SK-N-SH (cell line): ENCODE measurements around the gene DDX25.

ENCODE experiments used
- CHD2 ChIP-seq: fragments of 150-350 bp; IDR thresholded peaks from 2 replicates; pipeline ENCODE4 v1.6.1; 2018; ENCODE audit warnings: low read length; ENCODE audit not compliant: partially characterized antibody
- GABPA ChIP-seq: IDR thresholded peaks from 2 replicates; pipeline ENCODE4 v1.4.0; 2012; ENCODE audit warnings: low read depth, mild to moderate bottlenecking
- JUND ChIP-seq: IDR thresholded peaks from 2 replicates; pipeline ENCODE4 v1.4.0; 2012
- POLR2AphosphoS5 ChIP-seq: IDR thresholded peaks from 2 replicates; pipeline ENCODE4 v1.6.1; 2012; ENCODE audit warnings: low read depth, low read length
- TEAD4 ChIP-seq: IDR thresholded peaks from 2 replicates; pipeline ENCODE4 v1.4.0; 2012; ENCODE audit warnings: mild to moderate bottlenecking, borderline replicate concordance; ENCODE audit not compliant: insufficient read depth
- TF ChIP-seq, protein P1 (sequence below): fragments of 200-600 bp; sonication (generic); IDR thresholded peaks from 2 replicates; pipeline ENCODE4 v1.6.1; 2017; ENCODE audit warnings: antibody characterized with exemption, mild to moderate bottlenecking, moderate library complexity
- TF ChIP-seq, protein P2 (sequence below): IDR thresholded peaks from 2 replicates; pipeline ENCODE4 v1.6.1; 2012; ENCODE audit warnings: mild to moderate bottlenecking, low read depth, low read length, moderate library complexity

DNA sequence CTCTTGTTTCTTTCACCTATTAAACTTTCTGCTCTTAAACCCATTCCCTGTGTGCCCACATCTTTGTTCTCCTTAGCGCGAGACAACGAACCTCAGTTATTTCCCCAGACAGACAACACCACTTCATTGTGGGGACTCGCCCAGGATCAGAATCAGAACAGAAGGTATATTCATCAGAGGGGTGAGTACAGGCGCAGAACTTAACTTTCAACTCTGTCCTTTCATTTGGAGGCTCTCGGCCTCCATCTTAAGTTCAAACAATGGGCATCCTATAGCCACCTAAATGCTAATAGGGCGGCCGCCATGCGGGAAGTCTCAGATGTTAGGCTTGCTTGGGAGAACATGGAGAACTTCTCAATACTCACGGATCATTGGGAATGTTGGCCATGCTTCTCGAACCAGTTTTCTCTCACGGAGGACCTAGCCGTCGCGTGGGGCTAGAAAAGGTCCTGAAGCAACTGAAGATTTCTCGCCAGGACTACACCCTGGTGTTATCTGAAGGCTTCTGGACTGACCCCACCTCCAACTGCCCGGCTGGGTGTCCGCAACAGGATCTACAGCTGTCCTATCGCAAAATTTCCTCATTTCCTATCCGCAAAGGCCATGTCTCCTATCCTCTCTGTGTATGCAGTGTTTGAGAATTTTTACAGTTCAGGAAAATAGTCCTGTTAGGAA lies 30.3 kb upstream of the DDX25 start:
- TF ChIP-seq, protein P1, sequence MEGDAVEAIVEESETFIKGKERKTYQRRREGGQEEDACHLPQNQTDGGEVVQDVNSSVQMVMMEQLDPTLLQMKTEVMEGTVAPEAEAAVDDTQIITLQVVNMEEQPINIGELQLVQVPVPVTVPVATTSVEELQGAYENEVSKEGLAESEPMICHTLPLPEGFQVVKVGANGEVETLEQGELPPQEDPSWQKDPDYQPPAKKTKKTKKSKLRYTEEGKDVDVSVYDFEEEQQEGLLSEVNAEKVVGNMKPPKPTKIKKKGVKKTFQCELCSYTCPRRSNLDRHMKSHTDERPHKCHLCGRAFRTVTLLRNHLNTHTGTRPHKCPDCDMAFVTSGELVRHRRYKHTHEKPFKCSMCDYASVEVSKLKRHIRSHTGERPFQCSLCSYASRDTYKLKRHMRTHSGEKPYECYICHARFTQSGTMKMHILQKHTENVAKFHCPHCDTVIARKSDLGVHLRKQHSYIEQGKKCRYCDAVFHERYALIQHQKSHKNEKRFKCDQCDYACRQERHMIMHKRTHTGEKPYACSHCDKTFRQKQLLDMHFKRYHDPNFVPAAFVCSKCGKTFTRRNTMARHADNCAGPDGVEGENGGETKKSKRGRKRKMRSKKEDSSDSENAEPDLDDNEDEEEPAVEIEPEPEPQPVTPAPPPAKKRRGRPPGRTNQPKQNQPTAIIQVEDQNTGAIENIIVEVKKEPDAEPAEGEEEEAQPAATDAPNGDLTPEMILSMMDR: no peak
- no peak for TF ChIP-seq JUND
- no peak for TF ChIP-seq CHD2
- no peak for TF ChIP-seq POLR2AphosphoS5
- no peak for TF ChIP-seq GABPA
- TF ChIP-seq, protein P2, sequence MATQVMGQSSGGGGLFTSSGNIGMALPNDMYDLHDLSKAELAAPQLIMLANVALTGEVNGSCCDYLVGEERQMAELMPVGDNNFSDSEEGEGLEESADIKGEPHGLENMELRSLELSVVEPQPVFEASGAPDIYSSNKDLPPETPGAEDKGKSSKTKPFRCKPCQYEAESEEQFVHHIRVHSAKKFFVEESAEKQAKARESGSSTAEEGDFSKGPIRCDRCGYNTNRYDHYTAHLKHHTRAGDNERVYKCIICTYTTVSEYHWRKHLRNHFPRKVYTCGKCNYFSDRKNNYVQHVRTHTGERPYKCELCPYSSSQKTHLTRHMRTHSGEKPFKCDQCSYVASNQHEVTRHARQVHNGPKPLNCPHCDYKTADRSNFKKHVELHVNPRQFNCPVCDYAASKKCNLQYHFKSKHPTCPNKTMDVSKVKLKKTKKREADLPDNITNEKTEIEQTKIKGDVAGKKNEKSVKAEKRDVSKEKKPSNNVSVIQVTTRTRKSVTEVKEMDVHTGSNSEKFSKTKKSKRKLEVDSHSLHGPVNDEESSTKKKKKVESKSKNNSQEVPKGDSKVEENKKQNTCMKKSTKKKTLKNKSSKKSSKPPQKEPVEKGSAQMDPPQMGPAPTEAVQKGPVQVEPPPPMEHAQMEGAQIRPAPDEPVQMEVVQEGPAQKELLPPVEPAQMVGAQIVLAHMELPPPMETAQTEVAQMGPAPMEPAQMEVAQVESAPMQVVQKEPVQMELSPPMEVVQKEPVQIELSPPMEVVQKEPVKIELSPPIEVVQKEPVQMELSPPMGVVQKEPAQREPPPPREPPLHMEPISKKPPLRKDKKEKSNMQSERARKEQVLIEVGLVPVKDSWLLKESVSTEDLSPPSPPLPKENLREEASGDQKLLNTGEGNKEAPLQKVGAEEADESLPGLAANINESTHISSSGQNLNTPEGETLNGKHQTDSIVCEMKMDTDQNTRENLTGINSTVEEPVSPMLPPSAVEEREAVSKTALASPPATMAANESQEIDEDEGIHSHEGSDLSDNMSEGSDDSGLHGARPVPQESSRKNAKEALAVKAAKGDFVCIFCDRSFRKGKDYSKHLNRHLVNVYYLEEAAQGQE: no peak
- TF ChIP-seq TEAD4: no peak
